ENCODE data around the gene TMEM131. TPM values are rescaled to one million over a fixed set of nuclear protein-coding genes. Genes with fewer than 3 reads are reported as not detected.

TMEM131 gene
- total and polyA plus RNA-seq, 7 donors: 4.8 to 37.5 (median 24.3) TPM

- Histone ChIP-seq H3K4me1 (no peaks in the 10 kb centered on the region), H3K27ac (no peak overlapping the region), H3K4me3 (no peak overlapping the region), H3K36me3 (no peaks in the 10 kb centered on the region), H3K27me3 (no peaks in the 10 kb centered on the region), H3K9me3 (no peaks in the 10 kb centered on the region)
- TF ChIP-seq POLR2AphosphoS5 (IDR thresholded peaks at IDR 0.05): no peak
- no peak for TF ChIP-seq CTCF (IDR thresholded peaks at IDR 0.05)
- TF ChIP-seq EP300 (IDR thresholded peaks at IDR 0.05): no peak
- TF ChIP-seq POLR2A (IDR thresholded peaks at IDR 0.05): no peak
- intact Hi-C loops (cut with DNase I): no loop called here
- 74 to 88% methylated on average over 23 of the region's 23 CpGs for WGBS, 2 donors
- no peak for DNase-seq
Measured at GRCh38 chr2:97739020-97739892, 256.5 kb downstream of the TMEM131 start.

- H3K36me3 ChIP-seq: no peaks in the 10 kb centered on the region
- no peak overlapping the region for H3K27ac ChIP-seq
- no peaks in the 10 kb centered on the region for H3K27me3 ChIP-seq
- H3K4me1 ChIP-seq: no peaks in the 10 kb centered on the region
- intact Hi-C loops (cut with DNase I): no loop called here
- TF ChIP-seq CTCF (IDR thresholded peaks at IDR 0.05): no peak
- no peak for TF ChIP-seq EP300 (IDR thresholded peaks at IDR 0.05)
- TF ChIP-seq POLR2AphosphoS5 (IDR thresholded peaks at IDR 0.05): no peak
- no peak for TF ChIP-seq POLR2A (IDR thresholded peaks at IDR 0.05)
- no peak overlapping the region for H3K4me3 ChIP-seq
- DNase-seq: no peak
- H3K9me3 ChIP-seq: no peaks in the 10 kb centered on the region
- WGBS, 2 donors: 93 to 97% methylated on average over 9 of the region's 9 CpGs
Measured at GRCh38 chr2:97738179-97739019, 257.3 kb downstream of the TMEM131 start.

- no peaks in the 10 kb centered on the region for H3K9me3 ChIP-seq
- H3K4me1 ChIP-seq: no peaks in the 10 kb centered on the region
- intact Hi-C loops (cut with DNase I): no loop called here
- H3K27ac ChIP-seq: no peak overlapping the region
- TF ChIP-seq CTCF (IDR thresholded peaks at IDR 0.05) (no peak), POLR2AphosphoS5 (IDR thresholded peaks at IDR 0.05) (no peak), EP300 (IDR thresholded peaks at IDR 0.05) (no peak), POLR2A (IDR thresholded peaks at IDR 0.05) (no peak)
- no peaks in the 10 kb centered on the region for H3K36me3 ChIP-seq
- WGBS, 2 donors: 90 to 94% methylated on average over 32 of the region's 32 CpGs
- no peak overlapping the region for H3K4me3 ChIP-seq
- DNase-seq: peak; percentile 63
- H3K27me3 ChIP-seq: no peaks in the 10 kb centered on the region
Measured at GRCh38 chr2:97737421-97738178, 258.1 kb downstream of the TMEM131 start.

GRCh38 chr2:97736608-97737330 is 259.0 kb downstream of the TMEM131 start:
- TF ChIP-seq POLR2A (IDR thresholded peaks at IDR 0.05): no peak
- no peak for TF ChIP-seq EP300 (IDR thresholded peaks at IDR 0.05)
- no peak for TF ChIP-seq POLR2AphosphoS5 (IDR thresholded peaks at IDR 0.05)
- TF ChIP-seq CTCF (IDR thresholded peaks at IDR 0.05): no peak
- H3K4me1 ChIP-seq: no peaks in the 10 kb centered on the region
- no peaks in the 10 kb centered on the region for H3K36me3 ChIP-seq
- H3K27me3 ChIP-seq: no peaks in the 10 kb centered on the region
- intact Hi-C loops (cut with DNase I): no loop called here
- no peaks in the 10 kb centered on the region for H3K9me3 ChIP-seq
- no peak overlapping the region for H3K27ac ChIP-seq
- 85 to 91% methylated on average over 20 of the region's 20 CpGs for WGBS, 2 donors
- DNase-seq: no peak
- no peak overlapping the region for H3K4me3 ChIP-seq

All from sigmoid colon (tissue), 7 donors.